CD14-positive monocyte (primary cell): ENCODE data around the gene DRAXIN. TPM values are rescaled to one million over a fixed set of nuclear protein-coding genes. Genes with fewer than 3 reads are reported as not detected.

Source experiments
- DNase-seq, 3 donors: peaks; one replicate each; pipeline ENCODE4 v3.0.0-alpha.2; 2011 to 2022
- H2AFZ ChIP-seq: 2 replicates; pipeline ENCODE4 v1.6.0; 2012; ENCODE audit warnings: mild to moderate bottlenecking, low read depth, low read length, inconsistent platforms; ENCODE audit not compliant: insufficient read depth, poor library complexity, severe bottlenecking
- H3K27ac ChIP-seq, 2 donors: 1 replicate in 1 of 2; 2 replicates in 1 of 2; pipeline ENCODE4 v1.5.1; 2012 to 2013; ENCODE audit warnings: low read length in 2 of 2, control low read depth in 1 of 2, inconsistent platforms in 1 of 2, low read depth in 1 of 2, mild to moderate bottlenecking in 1 of 2
- H3K27me3 ChIP-seq, 2 donors: one replicate each; pipeline versions ENCODE4 v1.6.0 to v1.6.1; 2011 to 2013; ENCODE audit warnings: low read length in 2 of 2; ENCODE audit not compliant: control insufficient read depth in 2 of 2, insufficient read depth in 2 of 2
- H3K36me3 ChIP-seq, 2 donors: replicated peaks in 1 of 2; 1 replicate in 1 of 2; 2 replicates in 1 of 2; pipeline versions ENCODE4 v1.5.1 to v1.6.1; 2012 to 2013; ENCODE audit warnings: low read length in 2 of 2, control low read depth in 1 of 2, inconsistent platforms in 1 of 2, mild to moderate bottlenecking in 1 of 2; ENCODE audit not compliant: insufficient read depth in 2 of 2, control insufficient read depth in 1 of 2
- H3K4me1 ChIP-seq, 2 donors: 1 replicate in 1 of 2; 2 replicates in 1 of 2; pipeline versions ENCODE4 v1.5.1 to v1.6.1; 2012 to 2013; ENCODE audit warnings: low read length in 2 of 2, control low read depth in 1 of 2, inconsistent platforms in 1 of 2, mild to moderate bottlenecking in 1 of 2, moderate library complexity in 1 of 2; ENCODE audit not compliant: insufficient read depth in 2 of 2, control insufficient read depth in 1 of 2
- H3K4me2 ChIP-seq: replicated peaks from 2 replicates; pipeline ENCODE3; 2012; ENCODE audit warnings: low read length, moderate library complexity, mild to moderate bottlenecking; ENCODE audit not compliant: poor library complexity, severe bottlenecking; ENCODE audit errors: extremely low read depth
- H3K4me3 ChIP-seq, 3 experiments: fragments of 200-600 bp in 1 of 3; sonication (generic) in 1 of 3; replicated peaks in 1 of 3; 1 replicate in 2 of 3; 2 replicates in 1 of 3; pipeline ENCODE4 v1.5.1; 2011 to 2013; ENCODE audit warnings: low read length in 3 of 3, mild to moderate bottlenecking in 3 of 3, control low read depth in 2 of 3, low read depth in 2 of 3, inconsistent platforms in 1 of 3, moderate library complexity in 1 of 3
- H3K79me2 ChIP-seq: 2 replicates; pipeline ENCODE4 v1.6.0; 2012; ENCODE audit warnings: mild to moderate bottlenecking, control low read depth, inconsistent platforms, low read length, moderate library complexity; ENCODE audit not compliant: insufficient read depth
- H3K9ac ChIP-seq: 2 replicates; pipeline ENCODE4 v1.6.0; 2017; ENCODE audit warnings: low read length, mild to moderate bottlenecking; ENCODE audit not compliant: insufficient read depth, poor library complexity, severe bottlenecking
- H3K9me3 ChIP-seq, 2 donors: replicated peaks in 1 of 2; 1 replicate in 1 of 2; 2 replicates in 1 of 2; pipeline versions ENCODE4 v1.5.1 to v1.6.1; 2012 to 2013; ENCODE audit warnings: low read length in 2 of 2, control low read depth in 1 of 2; ENCODE audit not compliant: control insufficient read depth in 1 of 2, insufficient read depth in 1 of 2
- H4K20me1 ChIP-seq: 2 replicates; pipeline ENCODE4 v1.6.0; 2012; ENCODE audit warnings: mild to moderate bottlenecking, low read length, control low read depth, moderate library complexity; ENCODE audit not compliant: insufficient read depth
- H3K27ac Mint-ChIP-seq, 7 donors: one replicate each; pipeline ENCODE4 v1.8.0; 2020; ENCODE audit warnings: mild to moderate bottlenecking in 7 of 7, mixed read lengths in 7 of 7, moderate library complexity in 6 of 7, inconsistent platforms in 2 of 7
- H3K27me3 Mint-ChIP-seq, 3 donors: one replicate each; pipeline ENCODE4 v1.8.0; 2021 to 2022; ENCODE audit warnings: low read depth in 3 of 3, mild to moderate bottlenecking in 3 of 3, mixed read lengths in 3 of 3, moderate library complexity in 3 of 3, inconsistent platforms in 1 of 3
- H3K36me3 Mint-ChIP-seq, 2 donors: one replicate each; pipeline ENCODE4 v1.8.0; 2020; ENCODE audit warnings: mixed read lengths in 2 of 2, inconsistent platforms in 1 of 2, mild to moderate bottlenecking in 1 of 2
- H3K4me1 Mint-ChIP-seq: one replicate; pipeline ENCODE4 v1.8.0; 2020; ENCODE audit warnings: mild to moderate bottlenecking, mixed read lengths
- H3K4me3 Mint-ChIP-seq, 2 donors: one replicate each; pipeline ENCODE4 v1.8.0; 2020; ENCODE audit warnings: mild to moderate bottlenecking in 2 of 2, mixed read lengths in 2 of 2, moderate library complexity in 1 of 2
- H3K9me3 Mint-ChIP-seq, 7 donors: one replicate each; pipeline ENCODE4 v1.8.0; 2020 to 2022; ENCODE audit warnings: mixed read lengths in 7 of 7, mild to moderate bottlenecking in 6 of 7, moderate library complexity in 6 of 7, inconsistent platforms in 2 of 7
- WGBS: methylation state at CpG from one replicate; pipeline ENCODE4 v1.1.5; 2013; ENCODE audit warnings: missing lambda C conversion rate; ENCODE audit not compliant: insufficient coverage; 5-methylcytosine and 5-hydroxymethylcytosine counted together
- intact Hi-C, 2 donors: fragments of 100-400 bp; cut with micrococcal nuclease; formaldehyde crosslinking; loops; one replicate each; pipeline versions ENCODE4 v1.15.0 to v1.15.1; 2023
- polyA plus RNA-seq, 3 donors: library from polyadenylated mRNA; depleted of rRNA in 1 of 3; unstranded in 2 of 3; stranded (reverse) in 1 of 3; fragments of 300-500 nt in 2 of 3; fragments of >200 nt in 1 of 3; fragmentation: Illumina TruSeq in 2 of 3; gene quantifications; 1 replicate in 2 of 3; 2 replicates in 1 of 3; pipeline ENCODE4 v1.2.3, GENCODE V29; 2012 to 2021
- TF ChIP-seq, protein P1 (sequence below): fragments of 200-600 bp; IDR thresholded peaks from one replicate; pipeline ENCODE4 v1.8.0; 2022; ENCODE audit warnings: antibody characterized with exemption, mild to moderate bottlenecking

Gene DRAXIN
- polyA plus RNA-seq, 3 donors = 0.14 to 0.27 (median 0.18) TPM

GRCh38 chr1:11751087-11751486 is 59.6 kb downstream of the DRAXIN start:
- Histone ChIP-seq H3K36me3 (peaks cover 54 to 56% of the 10 kb centered on the region in 2 donors), H3K4me2 (no peak overlapping the region), H2AFZ (no peak overlapping the region), H3K4me1 (peaks cover 3 to 19% of the 10 kb centered on the region in 2 donors), H4K20me1 (peaks cover 64% of the 10 kb centered on the region), H3K79me2 (peaks cover 11% of the 10 kb centered on the region), H3K4me3 (no peak overlapping the region), H3K9ac (no peak overlapping the region), H3K27me3 (no peaks in the 10 kb centered on the region), H3K27ac (no peak overlapping the region), H3K9me3 (no peaks in the 10 kb centered on the region)
- H3K27me3 Mint-ChIP-seq = peaks cover 2 to 6% (median 4%) of the 10 kb centered on the region in 3 donors
- peaks cover 48 to 55% of the 10 kb centered on the region in 2 donors for H3K36me3 Mint-ChIP-seq
- peaks cover 32% of the 10 kb centered on the region for H3K4me1 Mint-ChIP-seq
- no peak for DNase-seq
- WGBS = 97% methylated on average over 9 of the region's 9 CpGs
- TF ChIP-seq, protein P1, sequence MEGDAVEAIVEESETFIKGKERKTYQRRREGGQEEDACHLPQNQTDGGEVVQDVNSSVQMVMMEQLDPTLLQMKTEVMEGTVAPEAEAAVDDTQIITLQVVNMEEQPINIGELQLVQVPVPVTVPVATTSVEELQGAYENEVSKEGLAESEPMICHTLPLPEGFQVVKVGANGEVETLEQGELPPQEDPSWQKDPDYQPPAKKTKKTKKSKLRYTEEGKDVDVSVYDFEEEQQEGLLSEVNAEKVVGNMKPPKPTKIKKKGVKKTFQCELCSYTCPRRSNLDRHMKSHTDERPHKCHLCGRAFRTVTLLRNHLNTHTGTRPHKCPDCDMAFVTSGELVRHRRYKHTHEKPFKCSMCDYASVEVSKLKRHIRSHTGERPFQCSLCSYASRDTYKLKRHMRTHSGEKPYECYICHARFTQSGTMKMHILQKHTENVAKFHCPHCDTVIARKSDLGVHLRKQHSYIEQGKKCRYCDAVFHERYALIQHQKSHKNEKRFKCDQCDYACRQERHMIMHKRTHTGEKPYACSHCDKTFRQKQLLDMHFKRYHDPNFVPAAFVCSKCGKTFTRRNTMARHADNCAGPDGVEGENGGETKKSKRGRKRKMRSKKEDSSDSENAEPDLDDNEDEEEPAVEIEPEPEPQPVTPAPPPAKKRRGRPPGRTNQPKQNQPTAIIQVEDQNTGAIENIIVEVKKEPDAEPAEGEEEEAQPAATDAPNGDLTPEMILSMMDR = no peak
- peaks cover 0 to 2% (median 0%) of the 10 kb centered on the region in 7 donors for H3K9me3 Mint-ChIP-seq
- peak overlapping the region in 2 of 7 donors; percentile 38 to 42 for H3K27ac Mint-ChIP-seq
- intact Hi-C loops = no loop called here
- no peak overlapping the region for H3K4me3 Mint-ChIP-seq

- Mint-ChIP-seq H3K4me1 (peaks cover 23% of the 10 kb centered on the region), H3K4me3 (no peak overlapping the region), H3K9me3 (peaks cover 0 to 2% (median 0%) of the 10 kb centered on the region in 7 donors), H3K36me3 (peaks cover 34 to 41% of the 10 kb centered on the region in 2 donors), H3K27ac (peak overlapping the region in 3 of 7 donors; percentile 62 to 78 (median 64)), H3K27me3 (peaks cover 2 to 9% (median 7%) of the 10 kb centered on the region in 3 donors)
- 92% methylated on average over 11 of the region's 17 CpGs for WGBS
- DNase-seq = no peak
- H2AFZ ChIP-seq = no peak overlapping the region
- H3K79me2 ChIP-seq = no peaks in the 10 kb centered on the region
- peaks cover 40 to 41% of the 10 kb centered on the region in 2 donors for H3K36me3 ChIP-seq
- H4K20me1 ChIP-seq = peaks cover 50% of the 10 kb centered on the region
- H3K4me1 ChIP-seq = peaks cover 3 to 15% of the 10 kb centered on the region in 2 donors
- no peak overlapping the region for H3K4me2 ChIP-seq
- H3K27ac ChIP-seq = no peak overlapping the region
- H3K9ac ChIP-seq = no peak overlapping the region
- intact Hi-C loops = no loop called here
- TF ChIP-seq, protein P1 = no peak
- H3K4me3 ChIP-seq = no peak overlapping the region
- no peaks in the 10 kb centered on the region for H3K9me3 ChIP-seq
- H3K27me3 ChIP-seq = no peaks in the 10 kb centered on the region
These were observed 61.0 kb downstream of the DRAXIN start for GRCh38 chr1:11752359-11753088.
